Vagina (tissue), 2 donors: ENCODE data around the gene CDK14. TPM values are rescaled to one million over a fixed set of nuclear protein-coding genes. Genes with fewer than 3 reads are reported as not detected.
"Not testable (repeated sequence)": the region's sequence is repeated elsewhere in the genome, so short reads cannot be mapped to it uniquely, and the experiment has no call there.

Experiments
- DNase-seq, 2 donors: peaks; one replicate each; pipeline ENCODE4 v3.0.0-alpha.2; 2017; ENCODE audit errors: extremely low spot score in 2 of 2
- H3K27ac ChIP-seq: fragments of 200-600 bp; sonication (generic); one replicate; pipeline ENCODE4 v1.5.1; 2019
- H3K27me3 ChIP-seq: fragments of 200-600 bp; sonication (generic); one replicate; pipeline ENCODE4 v1.5.1; 2019
- H3K36me3 ChIP-seq, 2 donors: fragments of 200-600 bp; sonication (generic); one replicate each; pipeline ENCODE4 v1.5.1; 2017 to 2019
- H3K4me1 ChIP-seq: fragments of 200-600 bp; sonication (generic); one replicate; pipeline ENCODE4 v1.5.1; 2019
- H3K4me3 ChIP-seq, 2 donors: fragments of 200-600 bp; sonication (generic); 1 replicate in 1 of 2; 2 replicates in 1 of 2; pipeline ENCODE4 v1.5.1; 2016 to 2019
- H3K9me3 ChIP-seq: fragments of 200-600 bp; sonication (generic); one replicate; pipeline ENCODE4 v1.5.1; 2019
- CTCF ChIP-seq, 3 experiments: fragments of 450-650 bp in 2 of 3; fragments of 200-600 bp in 1 of 3; sonication (generic) in 1 of 3; IDR thresholded peaks; one replicate each; pipeline ENCODE4 v1.5.1; 2017 to 2019; ENCODE audit warnings: antibody characterized with exemption in 3 of 3, mild to moderate bottlenecking in 2 of 3, moderate library complexity in 2 of 3
- POLR2A ChIP-seq, 2 donors: fragments of 450-650 bp; IDR thresholded peaks; one replicate each; pipeline ENCODE4 v1.6.1; 2017; ENCODE audit warnings: antibody characterized with exemption in 2 of 2, mild to moderate bottlenecking in 2 of 2, moderate library complexity in 2 of 2
- POLR2AphosphoS5 ChIP-seq, 2 donors: sonication (generic); formaldehyde crosslinking; IDR thresholded peaks; one replicate each; pipeline ENCODE4 v1.9.0; 2017; ENCODE audit warnings: antibody characterized with exemption in 2 of 2, mild to moderate bottlenecking in 2 of 2, low read depth in 1 of 2; ENCODE audit not compliant: insufficient read depth in 1 of 2
- intact Hi-C: fragments of 100-400 bp; cut with DNase I; formaldehyde crosslinking; loops from one replicate; pipeline ENCODE4 v1.15.1; 2023
- total RNA-seq: library from RNA; depleted of rRNA; stranded (reverse); fragments of >200 nt; gene quantifications from one replicate; pipeline ENCODE4 v1.2.3, GENCODE V29; 2016

The CDK14 gene
- total RNA-seq, 1 donor from 2014 or later, result 21.6 TPM

- TF ChIP-seq POLR2AphosphoS5 (IDR thresholded peaks at IDR 0.05; ENCODE audit: insufficient read depth in 1 of 2, low read depth in 1 of 2) (no peak), POLR2A (IDR thresholded peaks at IDR 0.05) (no peak), CTCF (IDR thresholded peaks at IDR 0.05) (no peak)
- no peaks in the 10 kb centered on the region for H3K9me3 ChIP-seq
- no peak overlapping the region for H3K27ac ChIP-seq
- intact Hi-C loops, result loop anchor here (10.0 kb wide), 1 partner anchor 170 kb away; no protein-coding TSS in a partner anchor
- peaks cover 10% of the 10 kb centered on the region for H3K4me1 ChIP-seq
- H3K27me3 ChIP-seq, result no peaks in the 10 kb centered on the region
- no peak for DNase-seq
- no peaks in the 10 kb centered on the region for H3K36me3 ChIP-seq
- H3K4me3 ChIP-seq, result no peak overlapping the region
Observed at GRCh38 chr7:90625051-90625450, 28.9 kb downstream of the CDK14 start.

GRCh38 chr7:90625562-90625961 is 29.4 kb downstream of the CDK14 start:
- Histone ChIP-seq H3K4me3 (no peak overlapping the region), H3K9me3 (no peaks in the 10 kb centered on the region), H3K27me3 (no peaks in the 10 kb centered on the region), H3K27ac (no peak overlapping the region), H3K4me1 (peaks cover 10% of the 10 kb centered on the region), H3K36me3 (no peaks in the 10 kb centered on the region)
- DNase-seq, result no peak
- TF ChIP-seq POLR2AphosphoS5 (IDR thresholded peaks at IDR 0.05; ENCODE audit: insufficient read depth in 1 of 2, low read depth in 1 of 2) (no peak), CTCF (IDR thresholded peaks at IDR 0.05) (no peak)
- intact Hi-C loops, result loop anchor here (10.0 kb wide), 1 partner anchor 171 kb away; no protein-coding TSS in a partner anchor

- Histone ChIP-seq H3K36me3 (no peaks in the 10 kb centered on the region), H3K4me1 (peaks cover 10% of the 10 kb centered on the region), H3K27me3 (no peaks in the 10 kb centered on the region), H3K4me3 (no peak overlapping the region), H3K27ac (no peak overlapping the region), H3K9me3 (no peaks in the 10 kb centered on the region)
- TF ChIP-seq CTCF (IDR thresholded peaks at IDR 0.05) (no peak), POLR2AphosphoS5 (IDR thresholded peaks at IDR 0.05; ENCODE audit: insufficient read depth in 1 of 2, low read depth in 1 of 2) (no peak), POLR2A (IDR thresholded peaks at IDR 0.05) (no peak)
- intact Hi-C loops, result loop anchor here (10.0 kb wide), 1 partner anchor 171 kb away; no protein-coding TSS in a partner anchor
- no peak for DNase-seq
Observed at GRCh38 chr7:90626013-90626412, 29.9 kb downstream of the CDK14 start.

- no peaks in the 10 kb centered on the region for H3K36me3 ChIP-seq
- H3K9me3 ChIP-seq, result no peaks in the 10 kb centered on the region
- H3K4me3 ChIP-seq, result no peak overlapping the region
- TF ChIP-seq POLR2A (IDR thresholded peaks at IDR 0.05) (no peak), CTCF (IDR thresholded peaks at IDR 0.05) (peak in 2 of 3 experiments; percentile 9 to 17), POLR2AphosphoS5 (IDR thresholded peaks at IDR 0.05; ENCODE audit: insufficient read depth in 1 of 2, low read depth in 1 of 2) (no peak)
- DNase-seq, result no peak
- no peak overlapping the region for H3K27ac ChIP-seq
- intact Hi-C loops, result loop anchor here (10.0 kb wide), 1 partner anchor 175 kb away; no protein-coding TSS in a partner anchor
- H3K4me1 ChIP-seq, result peaks cover 10% of the 10 kb centered on the region
- no peaks in the 10 kb centered on the region for H3K27me3 ChIP-seq
Observed at GRCh38 chr7:90629297-90629918, 33.3 kb downstream of the CDK14 start.

- Histone ChIP-seq H3K27ac (no peak overlapping the region), H3K4me3 (no peak overlapping the region), H3K9me3 (no peaks in the 10 kb centered on the region), H3K4me1 (no peaks in the 10 kb centered on the region), H3K36me3 (no peaks in the 10 kb centered on the region), H3K27me3 (no peaks in the 10 kb centered on the region)
- DNase-seq, result no peak
- TF ChIP-seq POLR2A (IDR thresholded peaks at IDR 0.05) (no peak), CTCF (IDR thresholded peaks at IDR 0.05) (no peak), POLR2AphosphoS5 (IDR thresholded peaks at IDR 0.05; ENCODE audit: insufficient read depth in 1 of 2, low read depth in 1 of 2) (no peak)
- intact Hi-C loops, result no loop called here
Observed at GRCh38 chr7:90631502-90631901, 35.4 kb downstream of the CDK14 start.

GRCh38 chr7:90639683-90640082 is 43.6 kb downstream of the CDK14 start:
- intact Hi-C loops, H3K9me3 ChIP-seq, H3K4me1 ChIP-seq, H3K36me3 ChIP-seq, DNase-seq, H3K27ac ChIP-seq, H3K27me3 ChIP-seq, H3K4me3 ChIP-seq: not testable (repeated sequence)
